ENCODE data around the gene KRTAP10-8.

The KRTAP10-8 gene

GRCh38 chr21:44592446-44593311, 19.2 kb upstream of the KRTAP10-8 start, which contains the start of gene KRTAP10-6:
Gene KRTAP10-6, minus strand, starts transcription at chr21:44592505. Its CDS starts 21 bp downstream, at chr21:44592484.
- POLR2A ChIA-PET = no interaction called here
- CTCF ChIA-PET = no interaction called here
- TF ChIP-seq ZNF157 (tag by site-specific recombination; IDR thresholded peaks at IDR 0.05) = no peak
- TF ChIP-seq ZNF248 (tag by site-specific recombination; IDR thresholded peaks at IDR 0.05) = no peak
- no peak for TF ChIP-seq ZNF776 (tag by site-specific recombination; IDR thresholded peaks at IDR 0.05; ENCODE audit: borderline replicate concordance)
- TF ChIP-seq ZNF777 (tag by site-specific recombination; IDR thresholded peaks at IDR 0.05; ENCODE audit: borderline replicate concordance) = no peak
- no peak for TF ChIP-seq ZNF146 (tag by site-specific recombination; IDR thresholded peaks at IDR 0.05)
- TF ChIP-seq ZNF513 (tag by site-specific recombination; IDR thresholded peaks at IDR 0.05) = no peak
- no peak for TF ChIP-seq ZNF239 (tag by site-specific recombination; IDR thresholded peaks at IDR 0.05)
- no peak for TF ChIP-seq ZFP41 (tag by site-specific recombination; IDR thresholded peaks at IDR 0.05; ENCODE audit: borderline replicate concordance)
- TF ChIP-seq BCL11A (tag by site-specific recombination; IDR thresholded peaks at IDR 0.05; ENCODE audit: low read depth) = no peak
- no peaks in the 10 kb centered on the region for H3K4me1 ChIP-seq (ENCODE audit: control insufficient read depth, insufficient read depth, low read length)
- H3K9me3 ChIP-seq (ENCODE audit: control insufficient read depth, insufficient read depth, low read depth, low read length) = no peaks in the 10 kb centered on the region
- no peak within 1 kb of the TSS for H3K27ac ChIP-seq (ENCODE audit: extremely low read depth, low read depth, low read length)
- H3K36me3 ChIP-seq (ENCODE audit: control insufficient read depth in 2 of 2, insufficient read depth in 1 of 2, low read length in 2 of 2) = no peaks in the 10 kb centered on the region
- no peak within 1 kb of the TSS for H3K4me3 ChIP-seq (ENCODE audit: low read depth, low read length)

- Histone ChIP-seq H3K4me3 (ENCODE audit: low read depth, low read length) (no peak overlapping the region), H3K4me1 (ENCODE audit: control insufficient read depth, insufficient read depth, low read length) (no peaks in the 10 kb centered on the region), H3K36me3 (ENCODE audit: control insufficient read depth in 2 of 2, insufficient read depth in 1 of 2, low read length in 2 of 2) (no peaks in the 10 kb centered on the region), H3K27ac (ENCODE audit: extremely low read depth, low read depth, low read length) (no peak overlapping the region), H3K9me3 (ENCODE audit: control insufficient read depth, insufficient read depth, low read depth, low read length) (no peaks in the 10 kb centered on the region)
- TF ChIP-seq ZNF558 (tag by site-specific recombination; IDR thresholded peaks at IDR 0.05) = no peak
- peak; percentile 20 for TF ChIP-seq SETDB1 (IDR thresholded peaks at IDR 0.05; ENCODE audit: insufficient read length, low read length)
- 0 out of 2 replicates have a peak, but pooled peaks have one; percentile 17 for TF ChIP-seq PRDM10 (tag by site-specific recombination; IDR thresholded peaks at IDR 0.05)
- TF ChIP-seq ZNF670 (tag by site-specific recombination; IDR thresholded peaks at IDR 0.05; ENCODE audit: low read depth) = peak; percentile 74; the same call in 1 of the 2 replicates
- POLR2A ChIA-PET = no interaction called here
- CTCF ChIA-PET = no interaction called here
Observed at GRCh38 chr21:44593598-44594405, 18.1 kb upstream of the KRTAP10-8 start.

GRCh38 chr21:44594406-44594916, 17.4 kb upstream of the KRTAP10-8 start:
- ChIA-PET CTCF (no interaction called here), POLR2A (no interaction called here)
- Histone ChIP-seq H3K4me1 (ENCODE audit: control insufficient read depth, insufficient read depth, low read length) (no peaks in the 10 kb centered on the region), H3K27ac (ENCODE audit: extremely low read depth, low read depth, low read length) (no peak overlapping the region), H3K36me3 (ENCODE audit: control insufficient read depth in 2 of 2, insufficient read depth in 1 of 2, low read length in 2 of 2) (no peaks in the 10 kb centered on the region), H3K9me3 (ENCODE audit: control insufficient read depth, insufficient read depth, low read depth, low read length) (no peaks in the 10 kb centered on the region), H3K4me3 (ENCODE audit: low read depth, low read length) (no peak overlapping the region)
- no peak for TF ChIP-seq GLIS2 (tag by site-specific recombination; IDR thresholded peaks at IDR 0.05)
- TF ChIP-seq KLF1 (tag by site-specific recombination; IDR thresholded peaks at IDR 0.05) = 0 out of 2 replicates have a peak, but pooled peaks have one; percentile 39

Data from HEK293 (cell line).